ENCODE data around the gene NSMCE1.

The NSMCE1 gene

DNA sequence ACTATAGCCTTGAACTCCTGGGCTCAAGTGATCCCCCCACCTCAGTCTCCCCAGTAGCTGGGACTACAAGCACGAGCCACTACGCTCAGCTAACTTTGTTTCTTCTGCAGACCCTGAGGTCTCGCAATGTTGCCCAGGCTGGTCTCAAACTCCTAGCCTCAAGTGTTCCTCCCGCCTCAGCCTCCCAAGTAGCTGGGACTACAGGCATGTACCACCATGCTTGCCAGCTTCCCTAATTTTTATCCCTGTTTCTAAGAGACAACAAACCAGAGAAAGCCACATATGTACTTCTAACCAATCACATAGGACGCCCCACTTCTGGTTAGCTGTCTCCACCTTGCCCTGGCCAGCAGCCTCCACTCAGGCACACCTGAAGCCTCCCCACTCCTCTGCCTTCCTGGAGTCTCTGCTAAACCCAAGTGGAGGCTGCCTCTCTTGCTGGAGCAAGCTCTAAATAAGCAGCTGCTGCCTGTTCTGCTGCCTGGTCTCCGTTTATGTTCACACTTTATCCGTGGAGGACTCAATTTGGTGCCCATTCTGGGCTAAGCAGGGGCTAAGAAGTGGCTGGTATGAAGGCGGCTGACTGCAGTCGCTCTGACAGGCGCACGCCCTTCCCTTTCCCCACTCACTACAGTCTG lies 24.7 kb downstream of the NSMCE1 start:
- no peak for DNase-seq (ENCODE audit: low read depth, low spot score)

- DNase-seq (ENCODE audit: low read depth, low spot score) = peak; percentile 96
Measured at GRCh38 chr16:27242868-27243590, 25.5 kb downstream of the NSMCE1 start.

DNA sequence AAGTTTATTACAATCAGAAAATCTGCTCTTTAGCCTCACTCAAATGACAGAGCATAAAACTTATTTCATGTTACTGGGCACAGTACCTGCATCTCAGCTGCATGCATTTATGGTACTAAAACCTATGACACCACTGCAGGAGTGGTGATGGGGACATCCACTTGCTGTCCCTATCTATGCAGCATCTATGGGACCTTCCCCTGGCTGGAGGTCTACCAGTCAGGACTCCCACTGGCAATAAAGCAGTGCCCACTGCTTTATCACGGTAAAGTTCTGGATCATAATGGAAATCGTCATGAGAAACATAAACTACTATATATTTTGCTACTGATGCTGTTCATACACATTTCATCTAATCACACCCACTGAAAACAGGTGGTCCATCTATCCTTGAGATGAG lies 26.2 kb downstream of the NSMCE1 start:
- DNase-seq (ENCODE audit: low read depth, low spot score) = no peak

DNA sequence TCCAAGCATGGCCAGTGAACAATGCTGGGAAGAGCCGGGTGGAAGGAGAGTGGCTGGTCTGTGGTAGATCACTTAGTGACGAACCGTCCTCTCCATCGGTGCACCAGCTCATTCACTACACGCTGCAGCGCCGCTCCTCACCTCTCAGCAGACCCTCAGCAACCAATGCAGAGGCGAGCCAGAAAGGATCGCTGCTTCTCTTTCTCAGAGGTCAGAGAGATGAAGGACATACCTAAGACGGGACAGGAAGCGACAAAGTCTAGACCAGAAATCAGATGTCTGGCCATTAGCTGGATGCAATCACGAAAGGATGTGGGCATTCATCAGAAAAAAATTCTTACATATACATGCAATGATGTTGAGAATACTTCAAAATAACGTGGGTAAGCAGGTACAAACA lies 26.9 kb downstream of the NSMCE1 start:
- DNase-seq (ENCODE audit: low read depth, low spot score) = no peak

- no peak for DNase-seq (ENCODE audit: low read depth, low spot score)
Measured at GRCh38 chr16:27240948-27241531, 27.5 kb downstream of the NSMCE1 start.

DNA sequence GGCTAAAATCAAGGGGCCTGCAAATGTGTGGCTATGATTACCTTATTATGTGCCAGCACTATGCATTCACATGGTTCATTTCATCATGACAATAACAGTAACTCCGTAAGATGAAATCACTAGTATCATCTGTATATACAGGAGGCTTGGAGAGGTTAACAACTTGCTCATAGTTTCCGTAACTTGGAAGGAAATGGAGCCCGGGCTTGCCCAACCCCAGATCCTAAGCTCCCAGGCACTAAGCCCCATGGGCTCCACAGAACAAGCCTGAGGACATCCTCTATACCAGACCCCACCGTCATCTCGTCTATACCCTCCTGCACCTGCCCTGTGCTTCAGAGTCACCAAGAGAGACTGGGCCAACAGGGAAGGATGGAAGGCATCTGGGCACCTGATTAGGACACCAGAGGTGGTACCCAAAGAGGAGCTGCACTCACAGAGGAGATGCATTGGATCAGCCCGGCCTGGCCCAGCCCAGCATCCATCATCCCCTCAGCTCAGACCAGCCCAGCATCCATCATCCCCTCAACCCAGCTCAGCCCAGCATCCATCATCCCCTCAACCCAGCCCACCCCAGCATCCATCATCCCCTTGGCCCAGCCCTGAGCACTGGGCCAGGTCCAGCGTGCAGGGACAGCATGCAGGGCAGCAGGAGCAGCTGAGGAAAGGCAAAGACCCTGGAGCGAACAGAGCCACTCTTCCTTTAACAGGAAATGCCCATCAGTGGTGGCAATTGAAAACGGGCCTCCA lies 28.5 kb downstream of the NSMCE1 start:
- DNase-seq (ENCODE audit: low read depth, low spot score) = no peak

- DNase-seq (ENCODE audit: low read depth, low spot score) = no peak
Measured at GRCh38 chr16:27239026-27239425, 29.5 kb downstream of the NSMCE1 start.

DNA sequence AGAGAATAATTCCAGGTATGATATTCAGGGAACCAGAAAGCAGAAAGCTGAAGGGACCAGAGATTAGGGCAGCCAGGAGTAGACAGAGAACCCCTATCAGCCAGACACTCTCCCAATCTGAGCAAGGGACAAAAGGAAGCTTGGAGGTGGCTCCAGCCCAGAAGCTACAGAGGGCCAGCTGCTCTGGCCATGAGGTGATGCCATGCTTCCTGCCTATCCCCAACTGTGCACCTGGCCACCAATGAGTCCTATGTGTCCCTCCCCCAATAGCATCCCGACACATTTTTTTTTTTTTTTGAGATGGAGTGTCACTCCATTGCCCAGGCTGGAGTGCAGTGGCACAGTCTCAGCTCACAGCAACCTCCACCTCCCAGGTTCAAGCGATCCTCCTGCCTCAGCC lies 30.0 kb downstream of the NSMCE1 start:
- DNase-seq (ENCODE audit: low read depth, low spot score) = no peak

DNA sequence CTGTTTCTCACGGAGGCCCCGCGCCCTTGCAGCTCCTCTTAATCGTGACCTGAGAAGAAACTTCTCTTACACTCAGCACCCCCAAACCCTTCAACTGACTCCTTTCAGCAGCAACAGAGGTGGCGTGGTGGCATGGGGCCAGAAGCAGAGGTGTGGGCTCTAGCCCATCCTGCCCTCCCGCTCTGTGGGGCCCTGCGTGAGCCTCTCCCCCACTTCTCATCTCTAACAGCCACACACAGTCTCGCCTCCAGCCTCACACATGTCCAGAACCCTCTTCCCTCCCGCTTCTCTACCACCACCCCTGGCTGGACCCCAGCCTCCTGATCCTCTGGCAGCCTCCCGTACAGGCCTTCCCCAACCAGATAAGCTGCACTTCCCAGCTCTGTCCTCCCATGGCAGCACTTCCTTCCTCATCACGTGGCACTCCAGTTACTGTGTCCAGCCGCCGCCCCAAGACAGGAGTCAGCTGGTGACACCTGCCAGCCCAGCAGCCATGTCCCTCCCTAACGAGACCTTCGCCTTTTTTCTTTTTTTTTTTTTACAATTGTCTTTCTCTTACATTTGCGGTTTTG lies 30.5 kb downstream of the NSMCE1 start:
- no peak for DNase-seq (ENCODE audit: low read depth, low spot score)

DNA sequence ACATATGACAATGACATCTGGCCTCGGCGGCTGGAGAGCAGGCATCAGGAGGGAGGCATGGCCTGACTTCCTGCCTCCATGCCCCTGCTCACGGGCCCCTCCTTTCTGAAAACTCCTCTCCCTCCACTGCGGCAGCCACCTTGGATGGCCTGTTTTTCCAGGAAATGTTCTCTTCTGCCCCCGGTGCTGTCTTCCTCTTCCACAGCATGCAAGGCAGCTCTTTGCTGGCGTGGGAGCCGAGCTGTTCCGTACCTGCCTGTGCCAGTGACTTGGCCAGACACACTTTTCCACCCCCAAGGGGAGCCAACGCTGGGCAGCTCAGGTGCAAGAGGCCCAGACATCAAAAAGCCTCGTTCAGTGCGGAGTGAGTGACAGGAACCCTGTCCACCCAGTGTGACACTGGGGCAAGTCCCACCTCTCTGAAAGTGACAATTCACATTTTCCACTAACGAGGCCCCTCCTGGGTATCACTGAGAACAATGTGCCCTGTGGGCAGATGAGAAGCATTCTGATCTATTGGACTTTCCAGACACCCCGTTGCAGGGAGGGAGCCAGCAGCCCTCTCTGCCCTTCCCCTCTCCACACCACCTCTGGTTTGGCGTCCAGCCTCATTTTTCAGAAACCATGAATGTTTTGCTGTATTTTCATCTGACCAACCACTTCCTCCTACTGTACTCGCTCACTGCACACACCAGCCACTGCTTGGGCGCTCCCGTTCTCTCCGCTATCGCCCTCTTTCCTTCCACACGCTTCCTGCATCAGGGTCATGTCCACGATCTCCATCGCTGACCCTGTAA lies 31.2 kb downstream of the NSMCE1 start:
- no peak for DNase-seq (ENCODE audit: low read depth, low spot score)

DNA sequence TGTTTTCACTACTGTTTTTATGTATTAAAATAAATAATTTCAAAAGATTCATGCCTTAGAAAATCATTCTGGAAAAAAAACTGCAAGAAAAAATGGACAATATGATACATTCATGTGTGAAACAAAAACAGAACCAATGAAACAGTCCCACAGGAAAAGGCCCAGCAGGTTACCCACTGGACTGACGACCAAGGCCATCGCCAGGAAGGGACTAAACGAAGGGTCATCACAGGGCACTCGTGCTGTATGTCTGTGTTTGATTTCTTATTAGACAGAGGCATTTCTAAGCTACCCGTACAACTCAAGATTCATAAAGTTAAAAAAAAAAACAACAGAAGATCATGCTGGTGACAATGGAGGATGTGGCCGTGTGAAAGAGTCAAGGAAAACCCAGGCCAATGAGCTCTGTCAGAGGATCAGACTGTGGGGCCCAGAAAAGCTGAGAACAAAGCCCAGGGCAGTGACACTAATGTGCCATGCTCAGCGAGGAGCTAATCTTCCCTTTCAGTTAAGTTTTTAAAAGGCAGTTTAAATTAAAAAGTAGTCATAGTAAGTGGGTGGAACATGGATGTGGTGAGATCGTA lies 31.8 kb downstream of the NSMCE1 start:
- no peak for DNase-seq (ENCODE audit: low read depth, low spot score)

GRCh38 chr16:27235938-27236245 lies 32.7 kb downstream of the NSMCE1 start:
- no peak for DNase-seq (ENCODE audit: low read depth, low spot score)

DNA sequence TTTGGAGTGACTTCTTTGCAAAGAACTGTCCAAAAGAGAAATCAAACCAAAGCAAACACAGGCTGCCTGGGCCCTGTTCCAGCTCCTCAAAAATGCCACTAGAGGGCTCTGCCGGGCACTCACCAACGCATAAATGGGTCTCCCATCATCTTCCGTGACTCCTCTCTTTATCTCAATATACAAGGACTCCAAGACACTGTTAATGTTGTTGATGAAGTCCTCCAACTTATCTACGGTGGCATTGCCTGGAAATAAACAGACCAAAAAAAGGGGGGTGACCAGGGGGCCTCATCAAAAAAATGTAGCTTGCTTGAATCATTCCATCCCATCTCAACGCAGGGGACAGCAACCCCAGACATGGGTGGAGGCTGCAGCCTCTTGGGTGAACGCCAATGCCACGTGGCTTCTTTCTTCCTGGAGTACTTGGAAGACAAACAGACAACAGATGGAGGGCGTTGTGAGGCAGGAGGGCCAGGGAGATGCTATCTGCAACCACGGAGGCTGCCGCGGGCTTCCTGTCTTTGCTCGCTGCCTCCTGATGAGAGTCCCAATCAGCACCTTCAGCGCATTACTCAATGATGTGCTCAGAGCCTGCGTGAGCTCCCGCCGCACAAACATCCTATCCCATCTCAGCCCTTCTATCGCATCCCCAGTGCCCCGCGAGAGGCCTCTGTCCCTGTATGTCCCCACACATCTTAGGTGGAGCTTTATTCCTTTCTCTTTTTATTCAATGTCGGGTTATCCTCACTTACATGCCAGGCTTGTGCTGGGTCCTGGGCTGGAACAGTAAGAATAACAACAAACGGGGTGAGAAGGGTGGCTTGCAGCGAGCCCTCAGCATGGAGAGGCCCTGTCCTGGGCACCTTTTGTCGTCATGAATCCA lies 33.3 kb downstream of the NSMCE1 start:
- DNase-seq (ENCODE audit: low read depth, low spot score) = peak; percentile 79

- no peak for DNase-seq (ENCODE audit: low read depth, low spot score)
Measured at GRCh38 chr16:27234603-27235002, 34.0 kb downstream of the NSMCE1 start.

DNA sequence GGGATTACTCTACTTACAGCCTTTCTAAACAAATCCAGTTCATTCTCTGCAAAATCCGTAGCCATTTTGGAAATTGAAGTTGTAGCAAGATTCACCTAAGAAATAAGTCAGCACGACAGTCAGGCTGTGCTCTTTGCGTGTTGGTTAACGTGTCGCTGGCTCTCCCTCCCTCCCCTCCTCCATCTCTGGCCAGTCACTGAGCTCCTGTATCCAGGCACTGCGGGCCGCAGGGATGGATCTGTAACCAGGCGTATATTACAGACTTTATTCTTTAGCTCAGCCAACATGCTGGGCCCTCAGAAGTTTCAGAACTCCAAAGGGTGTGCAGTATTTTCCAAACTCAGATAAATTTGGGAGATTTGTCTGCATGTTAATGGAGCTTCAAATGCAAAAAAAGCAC lies 34.4 kb downstream of the NSMCE1 start:
- no peak for DNase-seq (ENCODE audit: low read depth, low spot score)

- DNase-seq (ENCODE audit: low read depth, low spot score) = no peak
Measured at GRCh38 chr16:27233731-27234130, 34.8 kb downstream of the NSMCE1 start.

- DNase-seq (ENCODE audit: low read depth, low spot score) = no peak
Measured at GRCh38 chr16:27232901-27233625, 35.5 kb downstream of the NSMCE1 start.

- DNase-seq (ENCODE audit: low read depth, low spot score) = no peak
Measured at GRCh38 chr16:27232061-27232900, 36.3 kb downstream of the NSMCE1 start.

DNA sequence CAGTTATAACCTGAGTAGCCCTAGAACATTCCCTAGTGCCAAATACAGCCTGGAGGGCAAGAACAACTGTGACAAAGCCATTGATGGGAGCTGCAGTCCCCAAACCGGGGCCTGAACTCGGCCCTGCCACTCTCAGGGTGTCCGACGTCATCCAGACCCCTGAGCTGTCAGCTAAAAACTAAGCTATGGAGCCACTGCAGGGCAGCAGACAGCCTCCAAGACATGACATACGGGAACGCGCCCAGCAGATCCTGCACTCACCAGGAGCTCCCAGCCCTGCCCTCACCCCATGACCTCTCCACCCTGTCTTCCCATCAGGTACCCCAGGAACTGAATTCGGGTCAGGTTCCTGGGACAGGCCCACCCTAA lies 36.9 kb downstream of the NSMCE1 start:
- DNase-seq (ENCODE audit: low read depth, low spot score) = no peak

Measured in smooth muscle cell of the brain vasculature (primary cell).